Smooth muscle cell of the brain vasculature (primary cell): Measurements from ENCODE around the gene RAB22A.

Source experiments
- DNase-seq: peaks from one replicate; pipeline ENCODE4 v3.0.0-alpha.2; 2012; ENCODE audit warnings: low read depth, low spot score

The RAB22A gene

GRCh38 chr20:58388028-58388601, 78.6 kb downstream of the RAB22A start:
- no peak for DNase-seq

GRCh38 chr20:58388882-58389323, 79.4 kb downstream of the RAB22A start, which contains the start of gene VAPB:
TSS of gene VAPB (plus strand) at chr20:58389229. CDS start at chr20:58389460, 231 bp downstream.
- DNase-seq, result peak; percentile 85

DNA sequence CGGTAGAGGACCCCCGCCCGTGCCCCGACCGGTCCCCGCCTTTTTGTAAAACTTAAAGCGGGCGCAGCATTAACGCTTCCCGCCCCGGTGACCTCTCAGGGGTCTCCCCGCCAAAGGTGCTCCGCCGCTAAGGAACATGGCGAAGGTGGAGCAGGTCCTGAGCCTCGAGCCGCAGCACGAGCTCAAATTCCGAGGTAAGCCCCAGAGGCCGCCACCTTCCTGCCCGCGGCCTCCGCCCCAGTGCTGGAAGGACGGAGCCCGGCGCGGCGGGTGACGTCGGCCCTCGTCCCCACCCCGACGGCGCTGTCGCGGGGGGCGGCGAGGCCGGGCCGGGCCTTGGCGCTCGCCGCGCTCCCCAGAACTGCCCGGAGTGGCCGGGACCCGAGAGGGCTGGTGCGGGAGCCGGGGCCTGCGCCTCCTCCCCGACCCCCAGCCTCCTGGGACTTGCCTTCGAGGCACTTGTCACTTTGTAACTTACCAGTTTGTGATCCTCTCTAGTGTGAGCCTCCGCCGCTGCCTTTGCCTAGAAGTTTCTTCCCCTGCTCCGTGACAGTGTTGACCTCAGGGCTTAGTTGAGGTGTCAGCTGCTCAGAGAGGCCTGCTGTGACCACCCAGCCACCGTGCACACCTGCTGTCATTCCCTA, 79.9 kb downstream of the RAB22A start:
- DNase-seq, result no peak

DNA sequence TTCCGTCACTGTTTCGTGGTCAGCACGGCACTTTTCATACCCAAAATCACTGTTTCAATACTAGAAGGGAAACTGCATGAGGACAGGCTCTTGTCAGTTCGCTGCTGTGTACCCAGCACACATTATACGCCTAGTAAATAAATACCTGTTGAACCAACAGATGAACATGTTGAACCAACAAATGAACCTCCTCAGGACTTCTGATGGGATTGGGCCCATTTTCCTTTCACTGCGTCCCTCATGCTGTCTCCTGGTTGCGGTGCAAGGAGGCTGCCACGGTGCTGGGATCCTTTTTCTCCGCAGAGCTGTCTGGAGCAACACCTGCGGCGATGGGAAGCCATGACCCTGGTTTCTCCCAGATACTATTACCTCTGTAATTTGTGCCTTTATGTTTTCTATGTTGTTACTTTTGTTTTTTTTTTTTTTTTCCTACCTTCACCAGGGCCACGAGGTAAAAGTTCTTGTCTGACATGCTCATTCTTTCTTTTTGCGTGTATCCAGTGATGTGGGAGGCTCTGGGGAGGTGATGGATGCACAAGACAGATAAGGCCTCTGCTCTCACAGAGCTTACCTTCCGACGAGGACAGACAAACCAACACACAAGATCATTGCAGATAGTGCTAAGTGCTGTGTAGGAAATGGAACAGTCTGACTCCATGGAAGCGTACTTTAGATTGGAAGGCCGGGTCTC, 80.6 kb downstream of the RAB22A start:
- no peak for DNase-seq

- DNase-seq, result no peak
These were observed 81.1 kb downstream of the RAB22A start for GRCh38 chr20:58390659-58391035.

DNA sequence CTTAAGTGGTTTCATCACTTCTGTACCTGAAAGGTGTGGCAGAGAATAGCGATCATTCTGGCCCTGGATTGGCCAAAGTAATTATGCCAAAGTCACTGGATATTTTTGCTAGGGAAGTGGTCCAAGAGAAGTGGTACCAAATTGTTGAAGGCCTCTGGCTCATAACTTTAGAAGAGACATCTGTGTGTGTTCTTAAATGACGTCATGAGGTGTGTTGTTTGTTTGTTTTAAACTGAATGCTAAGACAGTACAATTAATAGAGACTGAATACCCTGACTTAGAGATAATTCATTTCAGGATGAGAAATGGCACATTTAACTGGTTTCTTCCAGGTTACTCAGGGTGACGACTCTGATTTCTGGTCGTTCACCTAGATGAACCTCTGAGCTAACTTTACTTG, 82.8 kb downstream of the RAB22A start:
- DNase-seq, result no peak

- DNase-seq, result no peak
These were observed 83.8 kb downstream of the RAB22A start for GRCh38 chr20:58393299-58393698.

GRCh38 chr20:58394801-58395200, 85.3 kb downstream of the RAB22A start:
- no peak for DNase-seq

GRCh38 chr20:58395604-58396003, 86.1 kb downstream of the RAB22A start:
- DNase-seq, result no peak

GRCh38 chr20:58397429-58397828, 87.9 kb downstream of the RAB22A start:
- DNase-seq, result no peak

- no peak for DNase-seq
These were observed 88.7 kb downstream of the RAB22A start for GRCh38 chr20:58398254-58398653.

GRCh38 chr20:58399926-58400325, 90.4 kb downstream of the RAB22A start:
- DNase-seq, result no peak

DNA sequence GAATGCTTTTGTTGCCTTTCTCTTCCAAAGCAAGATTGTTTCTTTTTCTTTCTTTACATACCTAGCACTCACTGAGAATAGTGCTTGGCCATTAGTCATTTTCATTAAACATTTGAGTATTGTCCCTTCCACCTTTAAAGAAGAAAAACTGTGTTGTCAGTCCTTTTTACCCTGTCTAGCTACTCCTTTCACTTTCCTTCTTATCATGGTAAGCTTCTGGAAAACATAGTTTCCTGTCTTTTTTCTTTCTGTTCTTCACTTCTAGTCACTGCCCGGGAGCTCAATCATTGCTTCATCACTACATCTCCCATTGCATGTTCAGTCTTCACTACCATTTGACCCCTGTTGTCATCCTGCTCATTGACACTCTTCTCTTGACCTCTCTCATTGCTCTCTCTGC, 91.6 kb downstream of the RAB22A start:
- DNase-seq, result no peak

GRCh38 chr20:58402305-58402704, 92.8 kb downstream of the RAB22A start:
- no peak for DNase-seq

DNA sequence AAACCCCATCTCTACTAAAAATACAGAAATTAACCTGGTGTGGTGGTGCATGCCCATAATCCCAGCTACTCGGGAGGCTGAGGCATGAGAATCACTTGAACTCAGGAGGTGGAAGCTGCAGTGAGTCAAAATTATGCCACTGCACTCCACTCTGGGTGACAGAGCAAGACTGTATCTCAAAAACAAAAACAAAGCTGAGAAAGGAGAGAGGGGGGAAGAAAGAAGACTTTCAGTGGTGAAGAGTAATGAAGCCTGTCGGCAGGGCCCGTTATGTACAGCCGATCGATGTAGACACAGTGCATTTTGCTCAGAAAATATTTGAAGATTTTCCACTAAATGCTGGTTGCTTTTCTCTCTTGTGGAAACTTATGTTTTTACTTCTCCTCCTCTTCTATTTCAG, 93.3 kb downstream of the RAB22A start:
- no peak for DNase-seq

DNA sequence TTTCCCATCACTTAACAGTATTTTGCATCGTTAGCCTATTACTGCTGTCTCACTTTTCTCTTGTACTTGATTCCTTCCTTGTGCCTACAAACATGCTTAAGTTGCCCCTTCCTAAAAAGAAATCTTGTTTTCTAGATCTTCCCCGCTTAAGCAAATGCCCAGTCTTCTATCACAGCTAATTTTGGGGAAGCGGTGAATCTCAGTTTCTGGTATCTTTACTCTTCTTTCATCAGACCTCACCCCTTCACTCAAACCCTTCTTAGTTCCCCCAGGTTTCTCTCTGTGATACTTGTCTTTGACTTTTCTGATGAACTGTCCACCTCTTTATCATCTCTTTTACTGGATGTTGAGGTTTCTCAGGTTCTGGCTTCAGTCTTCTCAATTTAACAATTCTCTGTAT, 93.8 kb downstream of the RAB22A start:
- no peak for DNase-seq

- no peak for DNase-seq
These were observed 96.2 kb downstream of the RAB22A start for GRCh38 chr20:58405504-58406291.

DNA sequence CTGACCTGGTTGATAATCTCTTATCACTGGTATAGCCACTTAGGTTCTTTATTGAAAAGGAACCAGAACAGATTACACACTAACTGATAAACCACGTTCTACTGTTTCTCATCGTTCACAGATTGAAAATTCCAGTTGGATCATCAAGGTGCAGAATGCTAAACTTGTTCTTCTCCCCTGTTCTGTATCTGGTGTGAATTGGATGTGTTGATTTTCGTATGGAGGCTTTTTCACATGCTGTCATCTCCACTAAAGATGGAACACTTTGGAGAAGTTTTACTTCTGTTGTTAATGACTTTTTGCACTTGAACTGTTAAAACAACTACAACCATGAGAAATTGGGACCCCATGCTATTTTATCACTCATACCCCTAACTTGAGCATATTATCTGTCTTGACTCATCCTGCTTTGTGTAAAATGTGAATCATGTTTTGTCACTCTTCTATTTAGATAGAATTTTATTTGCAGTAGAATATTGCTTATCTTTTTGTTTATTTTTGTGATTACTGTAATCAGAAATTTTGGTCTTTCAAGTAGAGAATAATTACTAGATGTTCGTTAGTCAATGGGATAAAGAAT, 97.0 kb downstream of the RAB22A start:
- DNase-seq, result no peak

DNA sequence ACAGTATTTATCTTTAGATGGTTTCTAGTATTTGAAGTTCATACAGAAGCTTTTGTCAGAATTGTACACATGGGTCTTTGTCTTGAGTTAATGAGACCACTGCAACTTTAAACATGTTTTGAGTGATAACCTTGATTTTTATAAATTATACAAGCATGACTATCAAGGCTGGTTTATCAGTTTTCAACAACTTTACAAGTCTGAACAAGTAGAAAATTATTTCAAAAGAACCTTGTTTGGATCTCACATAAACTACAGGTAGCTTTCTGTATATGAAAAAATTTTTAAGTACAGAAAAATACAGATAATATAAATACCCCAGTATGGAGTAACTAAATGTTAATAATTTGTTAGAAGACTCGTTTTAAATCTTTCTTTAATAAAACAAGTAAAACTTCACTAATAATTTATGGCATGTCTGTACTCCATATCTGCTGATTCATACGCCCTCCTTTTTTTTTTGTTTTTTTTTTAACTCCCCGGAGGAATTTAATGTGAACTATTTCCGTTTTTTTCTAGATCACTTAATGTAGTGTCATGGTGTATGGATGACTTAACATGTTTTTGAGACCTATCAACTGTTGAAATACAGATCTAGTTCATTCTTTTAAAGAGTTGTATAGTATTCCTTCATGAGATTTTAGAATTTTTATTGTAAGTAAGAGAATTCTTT, 97.8 kb downstream of the RAB22A start:
- no peak for DNase-seq

GRCh38 chr20:58407966-58408557, 98.5 kb downstream of the RAB22A start:
- DNase-seq, result no peak
